ENCODE measurements around the gene VRTN. TPM values are rescaled to one million over a fixed set of nuclear protein-coding genes. Genes with fewer than 3 reads are reported as not detected.
A peak's percentile ranks its signal among the peaks of the same experiment; 100 is the strongest.

The VRTN gene
- total RNA-seq, 1 donor from 2014 or later, result 0.15 TPM

DNA sequence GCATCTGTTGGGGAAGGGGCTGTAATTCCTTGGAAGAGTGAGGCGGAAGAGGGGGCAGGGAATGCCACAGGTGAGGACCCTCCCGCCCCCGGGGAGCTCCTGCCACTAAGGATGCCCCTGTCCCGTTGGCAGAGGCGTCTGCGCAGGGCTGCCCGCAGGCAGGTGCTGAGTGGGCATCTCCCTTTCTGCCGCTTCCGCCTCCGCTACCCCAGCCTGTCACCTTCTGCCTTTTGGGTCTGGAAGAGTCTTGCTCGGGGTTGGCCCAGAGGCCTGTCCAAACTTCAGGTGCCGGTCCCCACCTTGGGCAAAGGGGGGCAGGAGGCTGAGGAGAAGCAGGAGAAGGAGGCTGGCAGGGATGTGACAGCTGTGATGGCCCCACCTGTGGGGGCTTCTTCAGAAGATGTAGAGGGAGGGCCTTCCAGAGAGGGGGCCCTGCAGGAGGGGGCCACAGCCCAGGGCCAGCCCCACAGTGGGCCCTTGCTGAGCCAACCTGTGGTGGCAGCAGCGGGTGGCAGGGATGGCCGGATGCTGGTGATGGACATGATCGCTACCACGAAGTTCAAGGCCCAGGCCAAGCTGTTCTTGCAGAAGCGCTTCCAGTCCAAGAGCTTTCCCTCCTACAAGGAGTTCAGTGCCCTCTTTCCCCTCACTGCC is 10.0 kb downstream of the VRTN start:
- H3K27me3 Mint-ChIP-seq (ENCODE audit: unreplicated experiment), result peaks cover 7% of the 10 kb centered on the region
- TF ChIP-seq CTCF (IDR thresholded peaks at IDR 0.05; ENCODE audit: partially characterized antibody, unreplicated experiment), result no peak
- peaks cover 3% of the 10 kb centered on the region for H3K9me3 Mint-ChIP-seq (ENCODE audit: unreplicated experiment)
- peaks cover 2% of the 10 kb centered on the region for H3K4me1 Mint-ChIP-seq (ENCODE audit: low read depth, unreplicated experiment)
- no peaks in the 10 kb centered on the region for H3K36me3 Mint-ChIP-seq (ENCODE audit: unreplicated experiment)
- no peak for DNase-seq
- H3K4me3 Mint-ChIP-seq (ENCODE audit: unreplicated experiment), result no peak overlapping the region
- no peak overlapping the region for H3K27ac Mint-ChIP-seq (ENCODE audit: unreplicated experiment)

- H3K27me3 Mint-ChIP-seq (ENCODE audit: unreplicated experiment), result peaks cover 7% of the 10 kb centered on the region
Measured at GRCh38 chr14:74360163-74360562, 11.9 kb downstream of the VRTN start.

DNA sequence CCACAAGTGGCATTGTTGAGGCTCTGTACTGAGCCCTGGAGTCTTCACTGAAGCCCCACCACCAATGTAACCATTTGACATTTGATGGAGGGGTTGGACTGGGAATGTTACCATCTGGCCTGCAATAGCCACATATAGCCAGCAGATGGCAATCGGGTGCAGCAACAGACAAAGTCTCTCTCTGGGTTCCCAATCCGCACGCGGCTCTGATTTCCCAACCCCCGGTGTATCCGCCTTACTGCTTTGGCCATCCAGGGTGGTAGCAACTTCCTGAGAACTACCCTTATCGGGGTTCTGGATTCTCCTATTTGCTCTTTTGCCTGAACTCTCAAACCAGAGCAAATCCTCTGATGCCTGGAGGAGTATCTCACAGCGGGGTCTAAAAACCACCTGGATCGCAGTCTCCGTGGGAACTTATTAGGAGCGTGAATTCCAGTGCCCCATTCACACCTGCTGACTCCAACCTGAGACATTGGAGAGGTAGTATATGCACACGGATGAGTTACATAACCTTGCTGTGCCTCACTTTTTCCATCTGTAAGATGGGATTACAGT is 14.2 kb downstream of the VRTN start:
- peak; percentile 85 for DNase-seq
- no peak overlapping the region for H3K4me3 Mint-ChIP-seq (ENCODE audit: unreplicated experiment)
- no peak overlapping the region for H3K27ac Mint-ChIP-seq (ENCODE audit: unreplicated experiment)
- H3K36me3 Mint-ChIP-seq (ENCODE audit: unreplicated experiment), result no peaks in the 10 kb centered on the region
- H3K9me3 Mint-ChIP-seq (ENCODE audit: unreplicated experiment), result peaks cover 3% of the 10 kb centered on the region
- TF ChIP-seq CTCF (IDR thresholded peaks at IDR 0.05; ENCODE audit: partially characterized antibody, unreplicated experiment), result peak; percentile 95
- H3K4me1 Mint-ChIP-seq (ENCODE audit: low read depth, unreplicated experiment), result peaks cover 2% of the 10 kb centered on the region
- peaks cover 5% of the 10 kb centered on the region for H3K27me3 Mint-ChIP-seq (ENCODE audit: unreplicated experiment)

More at GRCh38 chr14:74360163-74360562, 11.9 kb downstream of the VRTN start:
- H3K36me3 Mint-ChIP-seq (ENCODE audit: unreplicated experiment), result no peaks in the 10 kb centered on the region
- TF ChIP-seq CTCF (IDR thresholded peaks at IDR 0.05; ENCODE audit: partially characterized antibody, unreplicated experiment), result no peak
- no peak for DNase-seq
- peaks cover 2% of the 10 kb centered on the region for H3K4me1 Mint-ChIP-seq (ENCODE audit: low read depth, unreplicated experiment)
- H3K4me3 Mint-ChIP-seq (ENCODE audit: unreplicated experiment), result no peak overlapping the region
- peaks cover 3% of the 10 kb centered on the region for H3K9me3 Mint-ChIP-seq (ENCODE audit: unreplicated experiment)
- no peak overlapping the region for H3K27ac Mint-ChIP-seq (ENCODE audit: unreplicated experiment)

DNA sequence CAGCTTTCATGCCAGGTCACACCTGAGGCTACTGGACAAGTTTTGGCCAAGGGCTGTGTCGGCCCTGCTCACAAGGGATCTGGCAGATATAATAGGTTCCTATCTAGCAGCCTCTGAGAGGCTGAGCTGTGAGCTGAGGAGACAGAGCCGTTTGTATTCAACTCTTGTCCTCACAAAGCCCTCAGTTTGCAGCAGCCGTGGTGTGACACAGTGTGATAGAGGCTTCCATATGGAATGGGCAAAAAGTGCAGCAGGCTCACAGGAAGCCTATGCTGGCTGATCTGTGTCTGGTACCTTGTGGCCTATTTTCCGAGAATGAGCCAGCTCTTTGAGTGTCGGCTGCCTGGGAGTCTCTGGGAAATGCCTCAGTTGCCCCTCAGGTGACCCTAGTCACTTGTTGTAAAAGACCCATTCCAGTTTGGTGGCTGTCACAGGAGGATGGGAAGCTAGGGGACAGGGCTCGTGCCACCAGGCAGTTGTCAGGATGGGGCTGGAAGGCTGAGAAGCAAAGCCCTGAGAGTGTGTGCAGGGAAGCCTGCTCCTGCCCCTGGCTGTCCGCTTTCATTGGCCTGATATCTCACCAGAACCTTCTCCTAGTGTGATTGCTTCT is 16.1 kb downstream of the VRTN start:
- Mint-ChIP-seq H3K9me3 (ENCODE audit: unreplicated experiment) (no peaks in the 10 kb centered on the region), H3K4me3 (ENCODE audit: unreplicated experiment) (no peak overlapping the region), H3K27ac (ENCODE audit: unreplicated experiment) (no peak overlapping the region), H3K27me3 (ENCODE audit: unreplicated experiment) (peaks cover 3% of the 10 kb centered on the region), H3K4me1 (ENCODE audit: low read depth, unreplicated experiment) (no peaks in the 10 kb centered on the region), H3K36me3 (ENCODE audit: unreplicated experiment) (no peaks in the 10 kb centered on the region)
- TF ChIP-seq CTCF (IDR thresholded peaks at IDR 0.05; ENCODE audit: partially characterized antibody, unreplicated experiment), result no peak
- DNase-seq, result no peak

DNA sequence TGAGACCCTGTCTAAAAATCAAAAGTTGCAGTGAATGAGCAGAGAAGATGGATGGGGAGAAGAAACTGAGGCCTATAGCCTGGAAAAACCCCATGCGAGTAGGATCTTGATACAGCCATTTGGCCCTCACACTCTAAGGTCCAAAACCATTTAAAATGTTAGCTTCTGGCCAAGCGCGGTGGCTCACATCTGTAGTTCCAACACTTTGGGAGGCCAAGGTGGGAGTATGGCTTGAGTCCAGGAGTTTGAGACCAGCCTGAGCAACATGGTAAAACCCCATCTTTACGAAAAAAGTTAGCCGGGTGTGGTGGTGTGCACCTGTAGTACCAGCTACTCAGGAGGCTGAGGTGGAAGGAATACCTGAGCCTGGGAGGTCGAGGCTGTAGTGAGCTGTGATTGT is 19.8 kb downstream of the VRTN start:
- Mint-ChIP-seq H3K36me3 (ENCODE audit: unreplicated experiment) (no peaks in the 10 kb centered on the region), H3K4me3 (ENCODE audit: unreplicated experiment) (no peak overlapping the region), H3K27me3 (ENCODE audit: unreplicated experiment) (no peaks in the 10 kb centered on the region), H3K4me1 (ENCODE audit: low read depth, unreplicated experiment) (no peaks in the 10 kb centered on the region), H3K9me3 (ENCODE audit: unreplicated experiment) (no peaks in the 10 kb centered on the region), H3K27ac (ENCODE audit: unreplicated experiment) (no peak overlapping the region)
- no peak for DNase-seq
- no peak for TF ChIP-seq CTCF (IDR thresholded peaks at IDR 0.05; ENCODE audit: partially characterized antibody, unreplicated experiment)

All from glutamatergic neuron (in vitro differentiated cells).